Mesothelial cell of epicardium (in vitro differentiated cells): ENCODE measurements around the gene RXRA. TPM values are rescaled to one million over a fixed set of nuclear protein-coding genes. Genes with fewer than 3 reads are reported as not detected.

Source experiments
- DNase-seq, 2 experiments: peaks; one replicate each; pipeline ENCODE4 v3.0.0; 2021; ENCODE audit warnings: low spot score in 2 of 2; ENCODE audit not compliant: unreplicated experiment in 2 of 2
- H3K27ac Mint-ChIP-seq: 2 replicates; pipeline ENCODE4 v1.8.0; 2021; ENCODE audit warnings: mixed read lengths
- H3K27me3 Mint-ChIP-seq: 2 replicates; pipeline ENCODE4 v1.8.0; 2021; ENCODE audit warnings: low read depth, mixed read lengths
- H3K36me3 Mint-ChIP-seq: 2 replicates; pipeline ENCODE4 v1.8.0; 2021; ENCODE audit warnings: mixed read lengths
- H3K4me1 Mint-ChIP-seq: 2 replicates; pipeline ENCODE4 v1.8.0; 2021; ENCODE audit warnings: mixed read lengths
- H3K4me3 Mint-ChIP-seq: 2 replicates; pipeline ENCODE4 v1.8.0; 2021; ENCODE audit warnings: mild to moderate bottlenecking, moderate library complexity, mixed read lengths
- H3K9me3 Mint-ChIP-seq: 2 replicates; pipeline ENCODE4 v1.8.0; 2021; ENCODE audit warnings: mixed read lengths
- CTCF ChIP-seq: fragments of 200-600 bp; sonication (generic); IDR thresholded peaks from one replicate; pipeline ENCODE4 v1.5.0; 2021; ENCODE audit warnings: antibody characterized with exemption; ENCODE audit not compliant: unreplicated experiment
- total RNA-seq: library from RNA; stranded (reverse); gene quantifications from 3 replicates; pipeline ENCODE4 v1.2.1, GENCODE V29; 2021

RXRA gene
- total RNA-seq, 1 donor from 2014 or later = 45.0 TPM

GRCh38 chr9:134419684-134420076 lies 93.4 kb downstream of the RXRA start:
- Mint-ChIP-seq H3K4me1 (peaks cover 9% of the 10 kb centered on the region), H3K27me3 (no peaks in the 10 kb centered on the region), H3K4me3 (no peak overlapping the region), H3K36me3 (peaks cover 5% of the 10 kb centered on the region), H3K9me3 (no peaks in the 10 kb centered on the region), H3K27ac (no peak overlapping the region)
- no peak for DNase-seq
- TF ChIP-seq CTCF = peak; percentile 42

GRCh38 chr9:134420281-134420845 lies 94.1 kb downstream of the RXRA start:
- peaks cover 5% of the 10 kb centered on the region for H3K36me3 Mint-ChIP-seq
- no peaks in the 10 kb centered on the region for H3K9me3 Mint-ChIP-seq
- H3K27me3 Mint-ChIP-seq = no peaks in the 10 kb centered on the region

GRCh38 chr9:134420974-134421432 lies 94.7 kb downstream of the RXRA start:
- peak overlapping the region; percentile 10 for H3K27ac Mint-ChIP-seq
- TF ChIP-seq CTCF = no peak
- H3K9me3 Mint-ChIP-seq = no peaks in the 10 kb centered on the region
- H3K4me1 Mint-ChIP-seq = peaks cover 9% of the 10 kb centered on the region
- H3K4me3 Mint-ChIP-seq = no peak overlapping the region
- no peaks in the 10 kb centered on the region for H3K27me3 Mint-ChIP-seq
- peaks cover 5% of the 10 kb centered on the region for H3K36me3 Mint-ChIP-seq
- DNase-seq = no peak

More at GRCh38 chr9:134420281-134420845, 94.1 kb downstream of the RXRA start:
- no peak for DNase-seq
- no peak overlapping the region for H3K4me3 Mint-ChIP-seq
- TF ChIP-seq CTCF = no peak
- no peak overlapping the region for H3K27ac Mint-ChIP-seq
- H3K4me1 Mint-ChIP-seq = peaks cover 9% of the 10 kb centered on the region

GRCh38 chr9:134421888-134422287 lies 95.6 kb downstream of the RXRA start:
- Mint-ChIP-seq H3K27me3 (no peaks in the 10 kb centered on the region), H3K4me3 (no peak overlapping the region), H3K4me1 (peaks cover 10% of the 10 kb centered on the region), H3K36me3 (peaks cover 5% of the 10 kb centered on the region), H3K27ac (no peak overlapping the region), H3K9me3 (no peaks in the 10 kb centered on the region)
- DNase-seq = no peak
- no peak for TF ChIP-seq CTCF

- peak overlapping the region; percentile 34 for H3K27ac Mint-ChIP-seq
- H3K27me3 Mint-ChIP-seq = no peaks in the 10 kb centered on the region
- peaks cover 5% of the 10 kb centered on the region for H3K36me3 Mint-ChIP-seq
These were observed 96.2 kb downstream of the RXRA start for GRCh38 chr9:134422301-134423090.

More at GRCh38 chr9:134422301-134423090, 96.2 kb downstream of the RXRA start:
- Mint-ChIP-seq H3K4me1 (peaks cover 10% of the 10 kb centered on the region), H3K9me3 (no peaks in the 10 kb centered on the region), H3K4me3 (no peak overlapping the region)
- DNase-seq = no peak
- no peak for TF ChIP-seq CTCF
